NCI-H187 treated with DMSO at 0.1 percent for 48 hours (cell line): ENCODE measurements around the gene MEFV.
A peak's percentile ranks its signal among the peaks of the same experiment; 100 is the strongest.
"Not testable (repeated sequence)": the region's sequence is repeated elsewhere in the genome, so short reads cannot be mapped to it uniquely, and the experiment has no call there.

Experiments used
- DNase-seq: peaks from one replicate; lab custom pipeline; 2025; lab: John Stamatoyannopoulos, UW

The MEFV gene, protein sequence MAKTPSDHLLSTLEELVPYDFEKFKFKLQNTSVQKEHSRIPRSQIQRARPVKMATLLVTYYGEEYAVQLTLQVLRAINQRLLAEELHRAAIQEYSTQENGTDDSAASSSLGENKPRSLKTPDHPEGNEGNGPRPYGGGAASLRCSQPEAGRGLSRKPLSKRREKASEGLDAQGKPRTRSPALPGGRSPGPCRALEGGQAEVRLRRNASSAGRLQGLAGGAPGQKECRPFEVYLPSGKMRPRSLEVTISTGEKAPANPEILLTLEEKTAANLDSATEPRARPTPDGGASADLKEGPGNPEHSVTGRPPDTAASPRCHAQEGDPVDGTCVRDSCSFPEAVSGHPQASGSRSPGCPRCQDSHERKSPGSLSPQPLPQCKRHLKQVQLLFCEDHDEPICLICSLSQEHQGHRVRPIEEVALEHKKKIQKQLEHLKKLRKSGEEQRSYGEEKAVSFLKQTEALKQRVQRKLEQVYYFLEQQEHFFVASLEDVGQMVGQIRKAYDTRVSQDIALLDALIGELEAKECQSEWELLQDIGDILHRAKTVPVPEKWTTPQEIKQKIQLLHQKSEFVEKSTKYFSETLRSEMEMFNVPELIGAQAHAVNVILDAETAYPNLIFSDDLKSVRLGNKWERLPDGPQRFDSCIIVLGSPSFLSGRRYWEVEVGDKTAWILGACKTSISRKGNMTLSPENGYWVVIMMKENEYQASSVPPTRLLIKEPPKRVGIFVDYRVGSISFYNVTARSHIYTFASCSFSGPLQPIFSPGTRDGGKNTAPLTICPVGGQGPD

DNA sequence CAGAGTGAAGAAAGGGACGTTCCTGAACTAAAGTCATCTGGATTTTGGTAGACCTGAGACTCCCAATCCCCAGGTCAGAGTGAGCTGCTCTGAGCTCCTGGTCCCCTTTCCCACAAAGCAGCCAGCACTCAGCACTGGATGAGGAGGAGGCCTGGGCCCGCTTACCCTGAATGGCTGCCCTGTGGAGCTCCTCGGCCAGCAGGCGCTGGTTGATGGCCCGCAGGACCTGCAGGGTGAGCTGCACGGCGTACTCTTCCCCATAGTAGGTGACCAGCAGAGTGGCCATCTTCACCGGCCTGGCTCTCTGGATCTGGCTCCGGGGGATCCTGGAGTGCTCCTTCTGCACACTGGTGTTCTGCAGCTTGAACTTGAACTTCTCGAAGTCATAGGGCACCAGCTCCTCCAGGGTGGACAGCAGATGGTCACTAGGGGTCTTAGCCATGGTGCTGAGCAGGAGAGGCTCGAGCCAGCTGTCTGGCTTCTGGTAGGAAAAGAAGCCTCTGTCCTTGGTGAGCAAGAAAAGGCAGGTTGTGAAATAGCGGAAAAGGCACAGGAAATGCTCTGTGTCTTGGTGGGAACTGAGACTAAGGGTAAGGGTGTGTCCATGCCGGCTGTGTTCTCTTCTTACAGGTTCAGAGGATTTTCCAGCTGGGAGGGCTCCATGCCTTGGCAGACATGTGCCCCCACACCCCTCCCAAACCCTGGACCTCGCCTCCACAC lies at the start of gene MEFV:
Gene MEFV (minus strand): TSS at position 488 of the 720 bp plus-strand sequence. CDS start 46 bp downstream, at position 442.
- DNase-seq: no peak

DNA sequence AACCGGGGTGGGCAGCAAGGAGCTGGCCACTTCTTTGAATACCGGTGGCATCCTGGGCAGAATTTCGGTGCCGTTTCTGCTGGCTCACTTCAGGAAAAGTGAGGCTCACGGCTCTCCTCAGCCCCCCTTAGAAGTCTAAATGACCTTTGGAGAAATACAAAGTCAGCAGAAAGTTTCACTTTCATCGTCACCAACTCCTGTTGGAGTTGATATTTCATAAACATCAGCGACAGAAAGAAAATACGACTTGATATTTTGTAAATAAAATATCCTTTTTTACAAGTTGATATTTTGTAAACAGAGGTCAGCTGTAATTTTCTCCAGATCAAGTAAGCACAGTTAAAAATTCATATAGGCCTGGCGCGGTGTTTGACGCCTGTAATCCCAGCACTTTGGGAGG lies 49.6 kb upstream of the MEFV start:
- DNase-seq: no peak

- no peak for DNase-seq
Measured at GRCh38 chr16:3305109-3306068, 49.0 kb upstream of the MEFV start, which contains the start of the genes TIGD7 and ZNF75A. TSS of gene TIGD7 (minus strand) at chr16:3305430. CDS start at chr16:3300614, 4,816 bp downstream. TSS of gene ZNF75A (plus strand) at chr16:3305497. CDS start at chr16:3308429, 2,932 bp downstream.

DNA sequence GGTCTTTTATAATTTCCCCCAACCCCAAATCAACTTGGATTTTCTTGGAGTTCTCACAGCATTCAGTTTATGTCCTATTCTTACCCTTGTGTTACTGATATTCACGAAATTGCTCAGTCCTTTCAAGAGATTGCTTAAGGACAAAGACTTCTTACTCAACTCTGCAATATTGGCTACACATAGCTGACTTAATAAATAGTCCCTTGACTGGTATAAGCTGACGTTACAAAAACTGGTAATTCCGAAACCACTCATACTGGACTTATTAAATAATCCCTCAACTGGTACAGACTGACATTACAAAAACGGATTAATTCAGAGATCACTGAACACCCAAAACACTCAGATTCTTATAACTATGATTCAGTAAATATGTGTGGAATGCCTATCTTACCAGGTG lies 47.9 kb upstream of the MEFV start:
- DNase-seq: no peak

- DNase-seq: no peak
Measured at GRCh38 chr16:3295783-3296182, 39.4 kb upstream of the MEFV start.

DNA sequence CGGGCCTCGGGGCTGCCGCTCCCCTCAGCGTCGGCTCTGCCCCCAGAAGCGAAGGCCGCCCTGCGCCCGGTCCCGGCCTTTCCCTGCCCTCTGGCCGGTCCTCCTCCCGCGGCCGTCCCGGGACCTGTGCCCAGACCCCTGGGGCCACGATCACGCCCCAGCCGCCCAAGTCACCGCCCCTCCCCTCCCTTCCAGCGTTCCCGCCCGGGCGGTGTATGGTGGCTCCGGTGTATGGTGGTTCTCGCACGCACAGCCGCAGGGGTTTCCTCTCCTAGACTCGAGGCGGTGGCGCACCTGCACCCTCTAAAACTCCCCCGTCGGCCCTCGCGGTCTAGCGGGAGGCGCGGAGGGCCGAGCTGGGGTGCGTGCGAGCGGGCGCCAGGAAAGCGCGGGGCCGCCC lies 38.8 kb upstream of the MEFV start:
- DNase-seq: no peak

- DNase-seq: no peak
Measured at GRCh38 chr16:3292604-3293003, 36.2 kb upstream of the MEFV start.

DNA sequence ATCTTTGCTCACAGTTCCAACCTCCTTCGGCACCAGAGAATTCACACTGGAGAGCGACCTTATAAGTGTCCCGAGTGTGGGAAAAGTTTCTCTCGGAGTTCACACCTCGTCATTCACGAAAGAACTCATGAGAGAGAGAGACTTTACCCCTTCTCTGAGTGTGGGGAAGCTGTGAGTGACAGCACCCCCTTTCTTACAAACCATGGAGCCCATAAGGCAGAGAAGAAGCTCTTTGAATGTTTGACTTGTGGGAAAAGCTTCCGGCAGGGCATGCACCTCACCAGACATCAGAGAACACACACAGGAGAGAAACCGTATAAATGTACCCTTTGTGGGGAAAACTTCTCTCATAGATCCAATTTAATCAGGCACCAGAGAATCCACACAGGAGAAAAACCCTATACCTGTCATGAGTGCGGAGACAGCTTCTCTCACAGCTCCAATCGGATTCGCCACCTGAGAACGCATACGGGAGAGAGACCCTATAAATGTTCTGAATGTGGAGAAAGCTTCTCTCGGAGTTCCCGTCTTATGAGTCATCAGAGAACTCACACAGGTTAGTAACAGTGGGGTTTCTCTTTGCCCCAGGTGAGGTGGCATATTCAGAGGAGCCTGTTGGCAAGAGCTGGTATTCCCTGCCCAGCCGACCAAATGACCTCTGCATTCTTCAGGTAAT lies 33.7 kb upstream of the MEFV start:
- DNase-seq: no peak

- DNase-seq: no peak
Measured at GRCh38 chr16:3285131-3285530, 28.7 kb upstream of the MEFV start.

DNA sequence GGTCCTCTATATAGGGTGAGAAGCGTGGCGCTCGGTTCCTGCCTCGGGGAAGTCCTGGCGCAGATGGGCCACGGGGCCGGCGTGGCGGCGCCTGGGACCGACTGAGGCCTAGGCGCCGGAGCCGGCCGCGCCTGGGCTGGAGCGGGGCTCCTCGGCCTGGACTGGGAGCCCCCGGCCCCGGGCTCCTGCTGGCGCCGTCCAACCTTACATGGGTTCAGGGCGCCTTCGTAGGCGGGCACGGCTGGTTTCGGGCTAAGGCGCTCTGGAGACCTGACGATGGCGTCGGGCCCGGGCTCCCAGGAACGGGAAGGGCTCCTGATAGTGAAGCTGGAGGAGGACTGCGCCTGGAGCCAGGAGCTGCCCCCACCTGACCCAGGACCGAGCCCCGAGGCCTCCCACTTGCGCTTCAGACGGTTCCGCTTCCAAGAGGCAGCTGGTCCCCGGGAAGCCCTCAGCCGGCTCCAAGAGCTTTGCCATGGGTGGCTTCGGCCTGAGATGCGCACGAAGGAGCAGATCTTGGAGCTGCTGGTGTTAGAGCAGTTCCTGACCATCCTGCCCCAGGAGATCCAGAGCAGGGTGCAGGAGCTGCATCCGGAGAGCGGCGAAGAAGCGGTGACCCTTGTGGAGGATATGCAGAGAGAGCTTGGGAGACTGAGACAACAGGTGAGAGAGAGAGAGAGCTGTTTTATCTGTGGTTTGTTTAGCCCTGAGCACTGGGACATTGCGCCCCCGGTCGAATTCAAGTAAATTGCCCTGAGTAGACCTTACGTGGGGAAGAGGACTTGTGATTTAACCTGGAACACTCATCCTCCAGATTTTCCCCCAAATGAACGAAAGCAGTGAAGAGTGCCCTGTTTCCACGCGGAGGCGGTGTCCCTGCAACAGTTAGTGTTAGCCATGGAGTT lies 27.4 kb upstream of the MEFV start:
- DNase-seq: no peak

- DNase-seq: peak; percentile 99
Measured at GRCh38 chr16:3282730-3283542, 26.5 kb upstream of the MEFV start, which contains the start of gene ZNF263. TSS of gene ZNF263 (plus strand) at chr16:3283491. CDS start at chr16:3283819, 328 bp downstream.

GRCh38 chr16:3282103-3282729 lies 25.8 kb upstream of the MEFV start:
- no peak for DNase-seq

GRCh38 chr16:3281222-3281820 lies 24.9 kb upstream of the MEFV start:
- DNase-seq: no peak

- no peak for DNase-seq
Measured at GRCh38 chr16:3276679-3277078, 20.2 kb upstream of the MEFV start.

DNA sequence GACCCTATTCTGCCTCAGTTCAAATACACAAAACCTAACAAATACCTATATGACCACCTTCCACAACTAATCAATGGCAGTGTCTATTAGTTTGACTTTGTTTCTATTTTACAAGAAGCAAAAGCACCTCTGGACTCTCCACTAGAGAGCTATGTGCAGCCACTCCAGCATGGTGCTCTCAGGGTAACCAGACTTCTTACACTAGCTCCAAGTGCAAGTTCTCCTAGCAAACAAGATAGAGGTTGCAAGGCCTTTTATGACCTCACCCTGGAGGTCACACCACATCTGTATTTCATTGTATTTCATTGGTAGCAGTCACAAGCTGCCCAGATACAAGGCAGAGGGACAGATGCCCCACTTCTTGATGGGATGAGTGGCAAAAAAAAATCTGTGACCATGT lies 18.5 kb upstream of the MEFV start:
- no peak for DNase-seq

DNA sequence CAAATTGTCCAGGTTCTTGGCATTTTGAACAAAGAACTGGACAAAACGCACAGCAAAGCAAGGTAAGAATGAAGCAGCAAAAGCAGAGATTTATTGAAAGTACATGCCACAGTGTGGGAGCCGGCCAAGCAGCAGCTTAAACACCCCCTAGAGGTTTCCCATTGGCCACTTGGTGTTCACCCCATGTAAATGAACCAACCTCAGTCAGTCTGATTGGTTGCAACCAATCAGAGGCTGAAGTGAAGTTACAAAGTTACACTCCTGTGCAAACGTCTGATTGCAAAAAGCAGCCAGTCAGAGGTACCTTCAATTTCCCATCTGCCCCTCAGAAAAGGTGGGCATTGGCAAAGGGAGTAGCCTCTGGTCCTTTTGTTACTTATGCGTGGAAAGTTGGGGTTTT lies 18.1 kb upstream of the MEFV start:
- no peak for DNase-seq

DNA sequence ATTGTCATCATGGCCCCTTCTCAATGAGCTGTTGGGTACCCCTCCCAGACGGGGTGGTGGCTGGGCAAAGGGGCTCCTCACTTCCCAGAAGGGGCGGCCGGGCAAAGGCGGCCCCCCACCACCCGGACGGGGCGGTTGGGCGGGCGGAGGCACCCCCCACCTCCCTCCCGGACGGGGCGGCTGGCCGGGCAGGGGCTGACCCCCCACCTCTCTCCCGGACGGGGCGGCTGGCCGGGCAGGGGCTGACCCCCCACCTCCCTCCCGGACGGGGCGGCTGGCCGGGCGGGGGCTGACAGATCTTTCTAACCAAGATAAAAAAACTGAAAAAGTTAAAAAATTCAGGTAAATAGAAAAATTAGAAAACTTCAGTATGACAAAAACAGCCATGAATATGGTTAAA lies 14.8 kb upstream of the MEFV start:
- DNase-seq: not testable (repeated sequence)

DNA sequence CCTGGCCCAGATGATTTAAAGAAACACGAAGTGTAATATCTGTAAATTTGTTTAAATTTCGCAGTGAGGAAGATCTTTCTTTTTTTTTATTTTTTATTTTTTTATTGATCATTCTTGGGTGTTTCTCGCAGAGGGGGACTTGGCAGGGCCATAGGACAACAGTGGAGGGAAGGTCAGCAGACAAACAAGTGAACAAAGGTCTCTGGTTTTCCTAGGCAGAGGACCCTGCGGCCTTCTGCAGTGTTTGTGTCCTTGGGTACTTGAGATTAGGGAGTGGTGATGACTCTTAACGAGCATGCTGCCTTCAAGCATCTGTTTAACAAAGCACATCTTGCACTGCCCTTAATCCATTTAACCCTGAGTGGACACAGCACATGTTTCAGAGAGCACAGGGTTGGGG lies 14.3 kb upstream of the MEFV start:
- not testable (repeated sequence) for DNase-seq
